GM12801 (cell line): ENCODE results near the gene PARD3B.

Source experiments
- TF ChIP-seq, protein P1 (sequence below): IDR thresholded peaks from one replicate; pipeline ENCODE4 v1.5.1; 2011; ENCODE audit warnings: control low read depth; ENCODE audit not compliant: insufficient read length; ENCODE audit errors: extremely low read depth

The PARD3B gene

DNA sequence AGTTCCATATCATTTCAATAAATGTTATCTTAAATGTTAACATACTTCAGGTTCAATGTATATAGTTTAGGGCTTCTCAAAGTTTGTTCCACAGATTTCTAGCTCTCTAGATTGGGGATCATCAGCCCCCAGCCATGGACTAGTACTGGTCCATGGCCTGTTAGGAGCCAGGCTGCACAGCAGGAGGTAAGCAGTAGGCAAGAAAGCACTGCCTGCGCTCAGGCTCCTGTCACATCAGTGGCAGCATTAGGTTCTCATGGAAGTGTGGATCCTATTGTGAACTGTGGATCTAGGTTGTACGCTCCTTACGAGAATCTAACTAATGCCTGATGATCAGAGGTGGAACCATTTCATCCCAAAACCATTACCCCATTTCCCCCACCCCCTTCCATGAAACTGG lies 531.1 kb downstream of the PARD3B start:
- TF ChIP-seq, protein P1, sequence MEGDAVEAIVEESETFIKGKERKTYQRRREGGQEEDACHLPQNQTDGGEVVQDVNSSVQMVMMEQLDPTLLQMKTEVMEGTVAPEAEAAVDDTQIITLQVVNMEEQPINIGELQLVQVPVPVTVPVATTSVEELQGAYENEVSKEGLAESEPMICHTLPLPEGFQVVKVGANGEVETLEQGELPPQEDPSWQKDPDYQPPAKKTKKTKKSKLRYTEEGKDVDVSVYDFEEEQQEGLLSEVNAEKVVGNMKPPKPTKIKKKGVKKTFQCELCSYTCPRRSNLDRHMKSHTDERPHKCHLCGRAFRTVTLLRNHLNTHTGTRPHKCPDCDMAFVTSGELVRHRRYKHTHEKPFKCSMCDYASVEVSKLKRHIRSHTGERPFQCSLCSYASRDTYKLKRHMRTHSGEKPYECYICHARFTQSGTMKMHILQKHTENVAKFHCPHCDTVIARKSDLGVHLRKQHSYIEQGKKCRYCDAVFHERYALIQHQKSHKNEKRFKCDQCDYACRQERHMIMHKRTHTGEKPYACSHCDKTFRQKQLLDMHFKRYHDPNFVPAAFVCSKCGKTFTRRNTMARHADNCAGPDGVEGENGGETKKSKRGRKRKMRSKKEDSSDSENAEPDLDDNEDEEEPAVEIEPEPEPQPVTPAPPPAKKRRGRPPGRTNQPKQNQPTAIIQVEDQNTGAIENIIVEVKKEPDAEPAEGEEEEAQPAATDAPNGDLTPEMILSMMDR: no peak

DNA sequence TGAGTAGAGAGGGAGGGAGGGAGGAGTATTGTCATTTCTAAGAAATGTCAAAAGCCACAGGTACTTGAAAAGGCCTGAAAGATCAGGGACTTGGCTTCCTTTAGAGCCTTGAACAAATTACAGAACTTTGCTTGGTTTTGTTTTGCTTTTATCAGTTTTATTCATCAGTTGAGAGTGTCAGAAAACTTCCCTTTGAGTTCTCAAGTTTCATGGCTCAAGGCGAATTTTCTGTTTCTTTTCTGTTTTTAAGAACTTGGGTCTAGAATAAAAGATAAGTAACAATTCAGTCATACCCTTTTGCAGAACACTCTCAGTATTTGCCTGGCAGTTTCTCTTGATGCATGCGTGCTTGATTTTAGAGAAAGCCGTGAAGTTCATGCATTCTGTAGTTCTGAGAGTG lies 531.9 kb downstream of the PARD3B start:
- TF ChIP-seq, protein P1: no peak

GRCh38 chr2:205078762-205079161 lies 533.5 kb downstream of the PARD3B start:
- TF ChIP-seq, protein P1: no peak

GRCh38 chr2:205079173-205079572 lies 533.9 kb downstream of the PARD3B start:
- TF ChIP-seq, protein P1: no peak

DNA sequence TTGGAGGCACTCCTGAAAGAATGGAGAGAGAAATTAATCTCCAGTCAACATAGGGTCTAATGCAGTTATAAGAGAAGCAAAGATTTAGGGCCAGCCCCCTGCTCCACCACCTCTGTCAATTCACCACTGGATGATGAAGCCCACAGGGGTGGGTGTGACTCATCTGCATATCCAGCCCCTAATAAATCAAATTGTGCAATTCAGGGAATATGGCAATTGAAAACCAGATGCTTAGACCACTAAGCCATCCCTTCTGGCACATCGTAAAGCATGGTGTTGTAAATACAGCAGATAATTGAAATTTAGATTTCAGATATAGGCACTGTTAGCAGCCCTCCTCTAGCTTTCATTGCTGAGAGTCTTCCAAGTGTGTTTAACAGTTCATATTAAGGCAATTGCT lies 541.4 kb downstream of the PARD3B start:
- TF ChIP-seq, protein P1: no peak

DNA sequence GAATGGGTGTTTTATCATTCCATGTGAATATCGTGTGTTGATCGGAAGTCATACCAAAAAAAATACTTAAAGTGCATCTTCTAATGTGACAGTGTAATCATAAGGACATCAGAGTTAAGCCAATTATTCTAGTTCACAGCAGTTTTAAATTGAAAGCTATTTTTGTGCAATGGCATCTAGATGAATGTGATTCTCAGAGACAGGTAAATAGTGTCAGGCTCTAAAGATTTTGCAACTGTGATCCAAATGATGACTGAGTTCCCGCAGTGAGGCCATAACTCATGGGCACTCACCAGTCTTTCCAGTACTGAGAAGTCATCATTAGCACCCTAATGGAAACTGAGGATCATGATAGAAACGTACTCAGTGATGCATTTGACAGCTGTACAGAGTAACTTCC lies 542.6 kb downstream of the PARD3B start:
- TF ChIP-seq, protein P1: no peak

DNA sequence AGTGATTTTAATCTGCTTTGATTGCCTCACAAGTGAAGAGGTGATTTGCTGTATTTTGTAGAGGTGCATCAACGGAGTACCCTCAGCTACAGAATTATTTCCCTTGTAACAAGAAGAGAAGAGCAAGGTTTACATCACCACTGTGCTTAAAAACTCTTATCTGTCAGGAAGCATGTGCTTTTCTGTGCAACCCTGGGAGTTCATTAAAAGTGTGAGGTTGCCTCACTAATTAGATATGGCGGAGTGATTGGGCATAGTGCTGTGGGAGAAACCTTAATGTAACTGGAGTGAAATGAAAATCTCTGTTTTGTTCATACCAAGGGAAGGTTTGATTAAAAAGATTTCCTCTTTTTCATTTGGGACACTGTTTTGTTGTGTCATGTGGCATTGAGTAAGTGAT lies 544.7 kb downstream of the PARD3B start:
- TF ChIP-seq, protein P1: no peak

DNA sequence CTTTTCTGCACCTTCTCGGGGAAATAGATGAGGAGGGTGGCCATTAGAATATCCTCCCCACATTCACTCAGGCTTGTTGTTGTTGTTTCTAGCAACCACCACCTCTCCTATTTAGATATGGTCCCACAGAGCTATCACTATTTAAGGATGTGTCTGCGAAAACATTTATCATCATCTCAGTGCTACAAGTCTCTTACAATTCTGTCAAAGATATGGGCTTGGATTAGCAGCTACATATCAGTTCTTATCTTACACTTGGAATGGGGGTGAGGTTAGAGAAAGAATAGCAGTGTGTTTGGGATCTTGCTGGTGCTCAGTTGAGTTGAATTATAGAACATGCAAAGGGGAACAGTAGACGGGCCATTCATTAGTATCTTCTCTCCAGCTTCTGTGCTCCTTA lies 546.1 kb downstream of the PARD3B start:
- TF ChIP-seq, protein P1: no peak
